ENCODE results near the gene C4orf50. TPM values are rescaled to one million over a fixed set of nuclear protein-coding genes. Genes with fewer than 3 reads are reported as not detected.
"Not testable (repeated sequence)": the region's sequence is repeated elsewhere in the genome, so short reads cannot be mapped to it uniquely, and the experiment has no call there.

Gene C4orf50
- total RNA-seq, 1 donor from 2014 or later = 0.49 TPM

DNA sequence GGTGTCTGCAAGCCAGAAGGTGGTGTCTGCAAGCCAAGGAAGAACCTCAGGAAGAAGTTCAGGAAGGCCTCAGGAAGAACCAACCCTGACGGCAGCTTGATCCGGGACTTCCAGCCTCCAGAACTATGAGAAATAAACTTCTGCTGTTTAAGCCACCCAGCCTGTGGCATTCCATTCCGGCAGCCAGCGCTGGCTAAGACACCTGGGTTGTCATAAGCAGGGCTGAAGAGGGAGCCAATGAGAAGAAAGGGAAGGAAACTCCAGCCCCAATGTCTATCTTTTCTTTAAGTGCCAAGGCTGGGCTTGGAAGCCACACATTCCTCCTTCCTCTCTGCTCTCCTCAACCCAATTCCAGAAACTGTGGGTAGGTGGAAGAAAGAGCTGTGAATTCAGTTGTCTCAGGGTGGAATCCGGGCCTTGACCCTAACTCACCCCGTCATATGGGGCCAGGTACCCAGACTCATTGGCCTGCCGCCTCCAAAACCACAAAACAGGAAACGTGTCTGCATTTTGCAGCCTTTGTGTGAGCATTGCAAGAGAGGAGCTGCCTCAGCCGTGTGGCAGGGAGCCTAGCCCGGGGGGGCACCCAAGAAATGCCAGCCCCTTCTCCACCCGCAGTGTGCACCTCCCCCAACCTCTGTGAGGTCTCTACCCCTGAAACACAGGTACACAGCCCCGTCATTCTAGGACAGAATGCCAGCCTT is 152.2 kb downstream of the C4orf50 start:
- H3K4me3 ChIP-seq = no peak overlapping the region
- no peaks in the 10 kb centered on the region for H3K9me3 ChIP-seq
- no peak for DNase-seq (ENCODE audit: extremely low spot score in 2 of 2)
- no peaks in the 10 kb centered on the region for H3K36me3 ChIP-seq
- no peaks in the 10 kb centered on the region for H3K4me1 ChIP-seq
- TF ChIP-seq, protein P1, sequence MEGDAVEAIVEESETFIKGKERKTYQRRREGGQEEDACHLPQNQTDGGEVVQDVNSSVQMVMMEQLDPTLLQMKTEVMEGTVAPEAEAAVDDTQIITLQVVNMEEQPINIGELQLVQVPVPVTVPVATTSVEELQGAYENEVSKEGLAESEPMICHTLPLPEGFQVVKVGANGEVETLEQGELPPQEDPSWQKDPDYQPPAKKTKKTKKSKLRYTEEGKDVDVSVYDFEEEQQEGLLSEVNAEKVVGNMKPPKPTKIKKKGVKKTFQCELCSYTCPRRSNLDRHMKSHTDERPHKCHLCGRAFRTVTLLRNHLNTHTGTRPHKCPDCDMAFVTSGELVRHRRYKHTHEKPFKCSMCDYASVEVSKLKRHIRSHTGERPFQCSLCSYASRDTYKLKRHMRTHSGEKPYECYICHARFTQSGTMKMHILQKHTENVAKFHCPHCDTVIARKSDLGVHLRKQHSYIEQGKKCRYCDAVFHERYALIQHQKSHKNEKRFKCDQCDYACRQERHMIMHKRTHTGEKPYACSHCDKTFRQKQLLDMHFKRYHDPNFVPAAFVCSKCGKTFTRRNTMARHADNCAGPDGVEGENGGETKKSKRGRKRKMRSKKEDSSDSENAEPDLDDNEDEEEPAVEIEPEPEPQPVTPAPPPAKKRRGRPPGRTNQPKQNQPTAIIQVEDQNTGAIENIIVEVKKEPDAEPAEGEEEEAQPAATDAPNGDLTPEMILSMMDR (IDR thresholded peaks at IDR 0.05) = no peak
- TF ChIP-seq POLR2AphosphoS5 (IDR thresholded peaks at IDR 0.05; ENCODE audit: insufficient read depth in 1 of 2, low read depth in 1 of 2) = no peak
- no peak for TF ChIP-seq POLR2A (IDR thresholded peaks at IDR 0.05)
- H3K27ac ChIP-seq = no peak overlapping the region
- intact Hi-C loops (cut with DNase I) = no loop called here
- no peaks in the 10 kb centered on the region for H3K27me3 ChIP-seq

DNA sequence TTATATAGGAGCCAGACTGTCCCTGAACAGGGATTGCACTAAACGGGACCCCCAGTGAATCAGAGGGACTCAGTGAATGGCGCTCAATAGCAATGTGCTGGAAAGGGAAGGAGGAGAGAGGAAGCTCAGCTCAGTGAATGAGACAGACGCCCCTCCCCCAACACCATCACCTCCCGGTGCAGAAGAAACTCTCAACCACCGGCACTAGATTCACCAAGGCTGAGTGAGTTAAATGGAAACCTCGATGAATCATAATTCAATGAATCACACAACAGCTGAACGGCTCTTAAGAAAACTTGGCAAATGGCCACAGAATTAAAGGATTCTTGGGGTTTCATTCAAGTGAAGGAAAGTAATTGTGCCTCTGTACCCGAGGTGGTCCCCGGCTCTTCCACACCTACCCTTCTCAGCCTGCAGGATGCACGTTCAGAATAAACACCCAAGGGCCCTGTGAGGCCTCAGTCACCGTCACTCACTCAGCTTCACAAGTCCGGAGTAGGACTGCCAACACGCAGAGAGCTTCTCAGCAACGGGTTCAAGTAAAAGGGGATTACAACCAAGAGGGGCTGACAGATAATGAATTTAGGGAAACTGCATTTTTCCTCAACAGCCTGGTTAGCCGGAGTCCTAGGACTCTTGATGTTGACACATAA is 154.6 kb downstream of the C4orf50 start:
- no peak overlapping the region for H3K27ac ChIP-seq
- H3K36me3 ChIP-seq = no peaks in the 10 kb centered on the region
- intact Hi-C loops (cut with DNase I) = no loop called here
- H3K9me3 ChIP-seq = no peaks in the 10 kb centered on the region
- no peak overlapping the region for H3K4me3 ChIP-seq
- no peak for TF ChIP-seq POLR2A (IDR thresholded peaks at IDR 0.05)
- TF ChIP-seq POLR2AphosphoS5 (IDR thresholded peaks at IDR 0.05; ENCODE audit: insufficient read depth in 1 of 2, low read depth in 1 of 2) = no peak
- TF ChIP-seq, protein P1 (IDR thresholded peaks at IDR 0.05) = no peak
- no peak for DNase-seq (ENCODE audit: extremely low spot score in 2 of 2)
- no peaks in the 10 kb centered on the region for H3K27me3 ChIP-seq
- no peaks in the 10 kb centered on the region for H3K4me1 ChIP-seq

DNA sequence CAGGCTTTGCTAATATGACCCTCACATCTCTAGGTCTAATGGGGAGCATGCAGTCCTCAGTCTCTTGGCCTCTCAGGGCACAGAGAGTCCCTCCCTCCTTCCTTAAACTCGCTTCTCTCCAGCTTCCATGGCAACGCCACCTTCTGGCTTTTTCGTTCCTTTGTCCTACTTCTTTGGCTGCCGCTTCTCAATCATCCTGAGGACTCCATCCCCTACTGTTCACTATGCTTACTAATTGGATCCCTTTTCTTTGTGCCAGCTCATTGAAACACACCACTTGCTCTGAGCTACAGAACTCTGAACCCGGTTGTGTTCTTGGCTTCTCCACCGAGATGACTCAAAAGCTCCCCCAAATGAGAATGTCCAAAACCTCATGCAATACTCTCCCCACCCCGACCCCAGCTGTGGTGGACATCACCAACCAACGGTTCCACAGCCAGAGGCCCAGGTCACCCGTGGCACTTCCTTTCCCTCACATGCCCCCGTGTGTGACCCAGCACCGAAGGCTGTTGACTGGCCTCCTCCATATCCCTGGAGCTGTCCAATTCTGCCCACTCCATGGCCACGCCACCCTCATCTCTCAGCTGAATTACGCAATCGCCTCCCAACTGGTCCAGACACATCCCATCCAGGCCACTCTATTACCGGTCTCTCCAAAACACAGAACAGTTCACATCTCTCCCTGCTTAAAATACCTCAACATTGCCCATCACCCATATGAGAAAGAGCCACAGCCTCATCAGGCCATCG is 160.0 kb downstream of the C4orf50 start:
- no peak overlapping the region for H3K4me3 ChIP-seq
- no peaks in the 10 kb centered on the region for H3K27me3 ChIP-seq
- H3K9me3 ChIP-seq = no peaks in the 10 kb centered on the region
- DNase-seq (ENCODE audit: extremely low spot score in 2 of 2) = no peak
- no peaks in the 10 kb centered on the region for H3K4me1 ChIP-seq
- TF ChIP-seq POLR2A (IDR thresholded peaks at IDR 0.05) (no peak), POLR2AphosphoS5 (IDR thresholded peaks at IDR 0.05; ENCODE audit: insufficient read depth in 1 of 2, low read depth in 1 of 2) (no peak)
- TF ChIP-seq, protein P1 (IDR thresholded peaks at IDR 0.05) = no peak
- intact Hi-C loops (cut with DNase I) = no loop called here
- H3K36me3 ChIP-seq = no peaks in the 10 kb centered on the region
- no peak overlapping the region for H3K27ac ChIP-seq

DNA sequence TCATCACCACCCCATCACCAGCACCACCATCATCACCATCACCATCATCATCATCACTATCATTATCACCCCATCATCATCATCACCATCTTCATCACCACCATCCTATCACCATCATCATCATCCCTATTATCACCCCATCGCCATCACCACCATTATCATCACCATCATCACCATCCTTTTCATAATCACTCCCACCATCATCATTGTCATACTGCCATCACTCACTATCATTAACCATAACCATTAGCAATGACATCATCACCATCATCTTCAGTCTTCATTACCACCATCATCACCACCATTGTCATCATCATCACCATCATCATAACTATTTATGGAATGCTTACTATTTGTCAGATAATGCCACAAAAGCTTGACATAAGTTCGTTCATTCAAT is 161.0 kb downstream of the C4orf50 start:
- Histone ChIP-seq H3K4me3 (no peak overlapping the region), H3K4me1 (no peaks in the 10 kb centered on the region), H3K27me3 (no peaks in the 10 kb centered on the region), H3K27ac (no peak overlapping the region), H3K36me3 (no peaks in the 10 kb centered on the region), H3K9me3 (no peaks in the 10 kb centered on the region)
- DNase-seq (ENCODE audit: extremely low spot score in 2 of 2) = no peak
- intact Hi-C loops (cut with DNase I) = no loop called here
- no peak for TF ChIP-seq POLR2A (IDR thresholded peaks at IDR 0.05)
- no peak for TF ChIP-seq POLR2AphosphoS5 (IDR thresholded peaks at IDR 0.05; ENCODE audit: insufficient read depth in 1 of 2, low read depth in 1 of 2)
- TF ChIP-seq, protein P1 (IDR thresholded peaks at IDR 0.05) = no peak

DNA sequence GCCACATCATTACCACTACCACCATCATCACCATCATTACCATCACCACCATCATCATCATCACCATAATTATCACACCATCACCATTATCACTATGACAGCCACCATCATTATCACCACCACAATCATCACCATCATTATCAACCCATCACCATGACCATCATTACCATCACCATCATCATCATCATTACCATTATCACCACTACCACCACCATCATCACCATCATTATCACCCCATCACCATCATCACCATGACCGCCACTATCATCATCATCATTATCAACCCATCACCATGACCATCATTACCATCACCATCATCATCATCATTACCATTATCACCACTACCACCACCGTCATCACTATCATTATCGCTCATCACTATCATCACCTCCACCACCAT is 161.9 kb downstream of the C4orf50 start:
- H3K9me3 ChIP-seq; H3K4me1 ChIP-seq; DNase-seq (ENCODE audit: extremely low spot score in 2 of 2); H3K27me3 ChIP-seq; H3K36me3 ChIP-seq; intact Hi-C loops (cut with DNase I); H3K27ac ChIP-seq; H3K4me3 ChIP-seq: not testable (repeated sequence)

All from vagina (tissue), 2 donors.